Neural cell (in vitro differentiated cells): ENCODE results near the gene PCCA. TPM values are rescaled to one million over a fixed set of nuclear protein-coding genes. Genes with fewer than 3 reads are reported as not detected.

Source experiments
- H2AFZ ChIP-seq: fragments of 200-600, 300-800 bp; sonication (generic), shearing (Covaris generic); 2 replicates; pipeline ENCODE4 v1.6.0; 2014; ENCODE audit warnings: low read depth, mild to moderate bottlenecking, antibody characterized with exemption, low read length, moderate library complexity
- H3F3A ChIP-seq: fragments of 200-600 bp; shearing (Covaris generic); 2 replicates; pipeline ENCODE4 v1.6.1; 2016; ENCODE audit warnings: mild to moderate bottlenecking, moderate library complexity, mixed read lengths, antibody characterized with exemption, low read length; ENCODE audit not compliant: insufficient read depth, poor library complexity, severe bottlenecking
- H3K27ac ChIP-seq: fragments of 200-600, 300-800 bp; sonication (generic), shearing (Covaris generic); 2 replicates; pipeline ENCODE4 v1.5.1; 2014; ENCODE audit warnings: mild to moderate bottlenecking, low read length, moderate library complexity
- H3K27me3 ChIP-seq: fragments of 300-800, 200-600 bp; sonication (generic), shearing (Covaris generic); 2 replicates; pipeline ENCODE4 v1.6.0; 2014; ENCODE audit warnings: mild to moderate bottlenecking, low read depth, low read length, moderate library complexity; ENCODE audit not compliant: insufficient read depth
- H3K36me3 ChIP-seq: fragments of 300-800, 200-600 bp; sonication (generic), shearing (Covaris generic); 2 replicates; pipeline ENCODE4 v1.5.1; 2014; ENCODE audit warnings: mild to moderate bottlenecking, antibody characterized with exemption, low read length, moderate library complexity; ENCODE audit not compliant: insufficient read depth
- H3K4me2 ChIP-seq: fragments of 300-800, 200-600 bp; sonication (generic), shearing (Covaris generic); 2 replicates; pipeline ENCODE4 v1.6.0; 2014; ENCODE audit warnings: mild to moderate bottlenecking, low read length
- H3K4me3 ChIP-seq: fragments of 300-800, 200-600 bp; sonication (generic), shearing (Covaris generic); 2 replicates; pipeline ENCODE4 v1.5.1; 2014; ENCODE audit warnings: mild to moderate bottlenecking, low read length, moderate library complexity
- H3K79me2 ChIP-seq: fragments of 200-600 bp; shearing (Covaris generic); replicated peaks from 2 replicates; pipeline ENCODE4 v1.6.0; 2014; ENCODE audit warnings: mild to moderate bottlenecking, low read length, moderate library complexity; ENCODE audit not compliant: insufficient read depth
- H3K9ac ChIP-seq: fragments of 300-800, 200-600 bp; sonication (generic), shearing (Covaris generic); 2 replicates; pipeline ENCODE4 v1.6.1; 2016; ENCODE audit warnings: mild to moderate bottlenecking, low read length, mixed read lengths
- H3K9me2 ChIP-seq: fragments of 200-600 bp; shearing (Covaris generic); 2 replicates; pipeline ENCODE4 v1.6.1; 2016; ENCODE audit warnings: mild to moderate bottlenecking, low read length, mixed read lengths; ENCODE audit not compliant: insufficient read depth
- H3K9me3 ChIP-seq: fragments of 200-600, 300-800 bp; sonication (generic), shearing (Covaris generic); 2 replicates; pipeline ENCODE4 v1.6.1; 2016; ENCODE audit warnings: mild to moderate bottlenecking, mixed run types, low read length, moderate library complexity, mixed read lengths
- H4K20me1 ChIP-seq: fragments of 200-600 bp; shearing (Covaris generic); 2 replicates; pipeline ENCODE4 v1.6.1; 2016; ENCODE audit warnings: mild to moderate bottlenecking, mixed run types; ENCODE audit not compliant: insufficient read depth
- EP300 ChIP-seq: fragments of 450-650 bp; conservative IDR thresholded peaks from 2 replicates; pipeline ENCODE4 v1.6.1; 2014; ENCODE audit warnings: antibody characterized with exemption, mild to moderate bottlenecking, moderate library complexity; ENCODE audit not compliant: poor library complexity, severe bottlenecking
- EZH2 ChIP-seq: fragments of 200-600, 300-800 bp; shearing (Covaris generic), sonication (generic); IDR thresholded peaks from 2 replicates; pipeline ENCODE4 v1.6.1; 2014; ENCODE audit warnings: antibody characterized with exemption, low read length, borderline replicate concordance, mild to moderate bottlenecking; ENCODE audit not compliant: insufficient read depth, poor library complexity, severe bottlenecking
- MXI1 ChIP-seq: fragments of 450-650 bp; conservative IDR thresholded peaks from 2 replicates; pipeline ENCODE4 v1.6.1; 2014; ENCODE audit warnings: antibody characterized with exemption, mild to moderate bottlenecking; ENCODE audit not compliant: poor library complexity, severe bottlenecking
- POLR2AphosphoS5 ChIP-seq: IDR thresholded peaks from 2 replicates; pipeline ENCODE4 v1.6.1; 2012
- RAD21 ChIP-seq: fragments of 450-650 bp; conservative IDR thresholded peaks from 2 replicates; pipeline ENCODE4 v1.6.1; 2014; ENCODE audit warnings: antibody characterized with exemption, mild to moderate bottlenecking, moderate library complexity
- SMC3 ChIP-seq: fragments of 450-650 bp; conservative IDR thresholded peaks from 2 replicates; pipeline ENCODE4 v1.6.1; 2014; ENCODE audit warnings: antibody characterized with exemption, mild to moderate bottlenecking, moderate library complexity; ENCODE audit not compliant: poor library complexity
- TAF1 ChIP-seq: IDR thresholded peaks from 2 replicates; pipeline ENCODE4 v1.6.1; 2012; ENCODE audit warnings: low read depth
- polyA plus RNA-seq: library from polyadenylated mRNA; depleted of rRNA; stranded (reverse); fragments of >200 nt; gene quantifications from 2 replicates; pipeline ENCODE4 v1.2.3, GENCODE V29; 2014
- TF ChIP-seq, protein P1 (sequence below): fragments of 450-650 bp; IDR thresholded peaks from 2 replicates; pipeline ENCODE4 v1.5.1; 2014; ENCODE audit warnings: antibody characterized with exemption, mild to moderate bottlenecking, moderate library complexity; ENCODE audit not compliant: poor library complexity, severe bottlenecking
- TF ChIP-seq, protein P2 (sequence below): IDR thresholded peaks from 2 replicates; pipeline ENCODE4 v1.6.1; 2012; ENCODE audit warnings: borderline replicate concordance

PCCA gene
- polyA plus RNA-seq, 1 donor from 2014 or later, result 17.0 TPM

- no peaks in the 10 kb centered on the region for H4K20me1 ChIP-seq
- no peak overlapping the region for H3K27ac ChIP-seq
- TF ChIP-seq, protein P1, sequence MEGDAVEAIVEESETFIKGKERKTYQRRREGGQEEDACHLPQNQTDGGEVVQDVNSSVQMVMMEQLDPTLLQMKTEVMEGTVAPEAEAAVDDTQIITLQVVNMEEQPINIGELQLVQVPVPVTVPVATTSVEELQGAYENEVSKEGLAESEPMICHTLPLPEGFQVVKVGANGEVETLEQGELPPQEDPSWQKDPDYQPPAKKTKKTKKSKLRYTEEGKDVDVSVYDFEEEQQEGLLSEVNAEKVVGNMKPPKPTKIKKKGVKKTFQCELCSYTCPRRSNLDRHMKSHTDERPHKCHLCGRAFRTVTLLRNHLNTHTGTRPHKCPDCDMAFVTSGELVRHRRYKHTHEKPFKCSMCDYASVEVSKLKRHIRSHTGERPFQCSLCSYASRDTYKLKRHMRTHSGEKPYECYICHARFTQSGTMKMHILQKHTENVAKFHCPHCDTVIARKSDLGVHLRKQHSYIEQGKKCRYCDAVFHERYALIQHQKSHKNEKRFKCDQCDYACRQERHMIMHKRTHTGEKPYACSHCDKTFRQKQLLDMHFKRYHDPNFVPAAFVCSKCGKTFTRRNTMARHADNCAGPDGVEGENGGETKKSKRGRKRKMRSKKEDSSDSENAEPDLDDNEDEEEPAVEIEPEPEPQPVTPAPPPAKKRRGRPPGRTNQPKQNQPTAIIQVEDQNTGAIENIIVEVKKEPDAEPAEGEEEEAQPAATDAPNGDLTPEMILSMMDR, result no peak
- TF ChIP-seq POLR2AphosphoS5 (no peak), MXI1 (no peak), TAF1 (no peak), EP300 (no peak), RAD21 (no peak), SMC3 (no peak), EZH2 (no peak)
- TF ChIP-seq, protein P2, sequence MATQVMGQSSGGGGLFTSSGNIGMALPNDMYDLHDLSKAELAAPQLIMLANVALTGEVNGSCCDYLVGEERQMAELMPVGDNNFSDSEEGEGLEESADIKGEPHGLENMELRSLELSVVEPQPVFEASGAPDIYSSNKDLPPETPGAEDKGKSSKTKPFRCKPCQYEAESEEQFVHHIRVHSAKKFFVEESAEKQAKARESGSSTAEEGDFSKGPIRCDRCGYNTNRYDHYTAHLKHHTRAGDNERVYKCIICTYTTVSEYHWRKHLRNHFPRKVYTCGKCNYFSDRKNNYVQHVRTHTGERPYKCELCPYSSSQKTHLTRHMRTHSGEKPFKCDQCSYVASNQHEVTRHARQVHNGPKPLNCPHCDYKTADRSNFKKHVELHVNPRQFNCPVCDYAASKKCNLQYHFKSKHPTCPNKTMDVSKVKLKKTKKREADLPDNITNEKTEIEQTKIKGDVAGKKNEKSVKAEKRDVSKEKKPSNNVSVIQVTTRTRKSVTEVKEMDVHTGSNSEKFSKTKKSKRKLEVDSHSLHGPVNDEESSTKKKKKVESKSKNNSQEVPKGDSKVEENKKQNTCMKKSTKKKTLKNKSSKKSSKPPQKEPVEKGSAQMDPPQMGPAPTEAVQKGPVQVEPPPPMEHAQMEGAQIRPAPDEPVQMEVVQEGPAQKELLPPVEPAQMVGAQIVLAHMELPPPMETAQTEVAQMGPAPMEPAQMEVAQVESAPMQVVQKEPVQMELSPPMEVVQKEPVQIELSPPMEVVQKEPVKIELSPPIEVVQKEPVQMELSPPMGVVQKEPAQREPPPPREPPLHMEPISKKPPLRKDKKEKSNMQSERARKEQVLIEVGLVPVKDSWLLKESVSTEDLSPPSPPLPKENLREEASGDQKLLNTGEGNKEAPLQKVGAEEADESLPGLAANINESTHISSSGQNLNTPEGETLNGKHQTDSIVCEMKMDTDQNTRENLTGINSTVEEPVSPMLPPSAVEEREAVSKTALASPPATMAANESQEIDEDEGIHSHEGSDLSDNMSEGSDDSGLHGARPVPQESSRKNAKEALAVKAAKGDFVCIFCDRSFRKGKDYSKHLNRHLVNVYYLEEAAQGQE, result no peak
- H3K9ac ChIP-seq, result no peak overlapping the region
- H3K9me2 ChIP-seq, result no peaks in the 10 kb centered on the region
- H3K9me3 ChIP-seq, result no peaks in the 10 kb centered on the region
- no peaks in the 10 kb centered on the region for H3K79me2 ChIP-seq
- H3K36me3 ChIP-seq, result no peaks in the 10 kb centered on the region
- no peaks in the 10 kb centered on the region for H3F3A ChIP-seq
- no peak overlapping the region for H2AFZ ChIP-seq
- no peak overlapping the region for H3K4me3 ChIP-seq
- H3K4me2 ChIP-seq, result no peak overlapping the region
- H3K27me3 ChIP-seq, result no peaks in the 10 kb centered on the region
Observed at GRCh38 chr13:100522618-100523309, 433.9 kb downstream of the PCCA start.

DNA sequence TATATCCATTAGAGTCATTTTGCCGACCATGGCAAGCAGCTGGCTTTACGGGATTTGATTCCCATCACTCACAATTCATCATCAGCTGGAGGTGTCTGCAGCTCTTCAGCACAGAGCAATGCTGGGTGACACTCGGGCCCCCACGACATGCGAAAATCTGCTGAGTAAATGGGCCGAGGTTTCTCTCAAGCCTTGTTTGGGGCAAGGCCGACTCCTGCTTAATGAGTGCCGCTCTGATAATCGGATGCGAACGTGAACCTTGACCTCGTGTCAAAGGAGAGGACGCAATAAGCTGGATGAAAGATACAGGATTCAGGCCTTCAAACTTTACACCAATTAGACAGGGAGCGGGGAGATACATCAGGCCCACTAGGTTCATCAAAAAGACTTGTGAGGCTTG, 434.5 kb downstream of the PCCA start:
- no peak for TF ChIP-seq MXI1
- no peak for TF ChIP-seq EZH2
- no peak for TF ChIP-seq TAF1
- no peak for TF ChIP-seq EP300
- TF ChIP-seq RAD21, result no peak
- TF ChIP-seq POLR2AphosphoS5, result no peak
- TF ChIP-seq SMC3, result no peak
- TF ChIP-seq, protein P2, result no peak
- TF ChIP-seq, protein P1, result no peak
- H3K9me3 ChIP-seq, result no peaks in the 10 kb centered on the region
- no peaks in the 10 kb centered on the region for H3F3A ChIP-seq
- no peak overlapping the region for H3K4me2 ChIP-seq
- no peak overlapping the region for H2AFZ ChIP-seq
- H3K36me3 ChIP-seq, result no peaks in the 10 kb centered on the region
- H3K27ac ChIP-seq, result no peak overlapping the region
- H3K79me2 ChIP-seq, result no peaks in the 10 kb centered on the region
- no peaks in the 10 kb centered on the region for H3K27me3 ChIP-seq
- no peak overlapping the region for H3K4me3 ChIP-seq
- H4K20me1 ChIP-seq, result no peaks in the 10 kb centered on the region
- H3K9ac ChIP-seq, result no peak overlapping the region
- H3K9me2 ChIP-seq, result no peaks in the 10 kb centered on the region
